ENCODE measurements around the gene LMO1.

The LMO1 gene

GRCh38 chr11:8281266-8281665, 17.6 kb upstream of the LMO1 start:
- Histone ChIP-seq H3F3A (ENCODE audit: insufficient read depth) (no peaks in the 10 kb centered on the region), H2AFZ (ENCODE audit: low read depth, low read length, severe bottlenecking) (no peak overlapping the region), H3K4me3 (ENCODE audit: insufficient read depth, low read length, poor library complexity, severe bottlenecking) (no peak overlapping the region), H3K27ac (ENCODE audit: low read depth, low read length) (no peak overlapping the region), H3K36me3 (ENCODE audit: low read length) (no peaks in the 10 kb centered on the region), H3K9me3 (ENCODE audit: insufficient read depth, low read length) (no peaks in the 10 kb centered on the region), H3K9me2 (replicated peaks; ENCODE audit: insufficient read depth, low read length) (no peaks in the 10 kb centered on the region), H3K27me3 (ENCODE audit: low read length) (no peaks in the 10 kb centered on the region), H4K20me1 (ENCODE audit: low read depth, low read length) (no peaks in the 10 kb centered on the region), H3K79me2 (ENCODE audit: insufficient read depth, low read length) (no peaks in the 10 kb centered on the region), H3K4me2 (ENCODE audit: low read depth, low read length, poor library complexity, severe bottlenecking) (no peak overlapping the region), H3K9ac (ENCODE audit: low read length) (no peak overlapping the region)
- TF ChIP-seq EZH2phosphoT487 (conservative IDR thresholded peaks at IDR 0.05; ENCODE audit: low read length) (no peak), CTCF (IDR thresholded peaks at IDR 0.05; ENCODE audit: insufficient read depth, low read length, poor library complexity, severe bottlenecking) (no peak)

- no peaks in the 10 kb centered on the region for H3K9me3 ChIP-seq (ENCODE audit: insufficient read depth, low read length)
- no peaks in the 10 kb centered on the region for H4K20me1 ChIP-seq (ENCODE audit: low read depth, low read length)
- TF ChIP-seq CTCF (IDR thresholded peaks at IDR 0.05; ENCODE audit: insufficient read depth, low read length, poor library complexity, severe bottlenecking) (no peak), EZH2phosphoT487 (conservative IDR thresholded peaks at IDR 0.05; ENCODE audit: low read length) (no peak)
- H2AFZ ChIP-seq (ENCODE audit: low read depth, low read length, severe bottlenecking) = no peak overlapping the region
- H3K4me3 ChIP-seq (ENCODE audit: insufficient read depth, low read length, poor library complexity, severe bottlenecking) = no peak overlapping the region
- H3K79me2 ChIP-seq (ENCODE audit: insufficient read depth, low read length) = no peaks in the 10 kb centered on the region
- no peak overlapping the region for H3K9ac ChIP-seq (ENCODE audit: low read length)
- no peaks in the 10 kb centered on the region for H3K36me3 ChIP-seq (ENCODE audit: low read length)
- no peak overlapping the region for H3K27ac ChIP-seq (ENCODE audit: low read depth, low read length)
- H3F3A ChIP-seq (ENCODE audit: insufficient read depth) = no peaks in the 10 kb centered on the region
- no peak overlapping the region for H3K4me2 ChIP-seq (ENCODE audit: low read depth, low read length, poor library complexity, severe bottlenecking)
- no peaks in the 10 kb centered on the region for H3K27me3 ChIP-seq (ENCODE audit: low read length)
- no peaks in the 10 kb centered on the region for H3K9me2 ChIP-seq (replicated peaks; ENCODE audit: insufficient read depth, low read length)
These were observed 14.0 kb upstream of the LMO1 start for GRCh38 chr11:8277691-8278090.

- TF ChIP-seq CTCF (IDR thresholded peaks at IDR 0.05; ENCODE audit: insufficient read depth, low read length, poor library complexity, severe bottlenecking) = no peak
- no peak for TF ChIP-seq EZH2phosphoT487 (conservative IDR thresholded peaks at IDR 0.05; ENCODE audit: low read length)
- no peaks in the 10 kb centered on the region for H4K20me1 ChIP-seq (ENCODE audit: low read depth, low read length)
- no peaks in the 10 kb centered on the region for H3K79me2 ChIP-seq (ENCODE audit: insufficient read depth, low read length)
- H3F3A ChIP-seq (ENCODE audit: insufficient read depth) = no peaks in the 10 kb centered on the region
- H3K36me3 ChIP-seq (ENCODE audit: low read length) = no peaks in the 10 kb centered on the region
- H3K4me3 ChIP-seq (ENCODE audit: insufficient read depth, low read length, poor library complexity, severe bottlenecking) = no peak overlapping the region
- no peak overlapping the region for H3K9ac ChIP-seq (ENCODE audit: low read length)
- no peak overlapping the region for H3K27ac ChIP-seq (ENCODE audit: low read depth, low read length)
- no peak overlapping the region for H2AFZ ChIP-seq (ENCODE audit: low read depth, low read length, severe bottlenecking)
- no peak overlapping the region for H3K4me2 ChIP-seq (ENCODE audit: low read depth, low read length, poor library complexity, severe bottlenecking)
- H3K27me3 ChIP-seq (ENCODE audit: low read length) = no peaks in the 10 kb centered on the region
- H3K9me3 ChIP-seq (ENCODE audit: insufficient read depth, low read length) = no peaks in the 10 kb centered on the region
- H3K9me2 ChIP-seq (replicated peaks; ENCODE audit: insufficient read depth, low read length) = no peaks in the 10 kb centered on the region
These were observed 12.8 kb upstream of the LMO1 start for GRCh38 chr11:8276528-8276927.

GRCh38 chr11:8273287-8273686, 9.6 kb upstream of the LMO1 start:
- Histone ChIP-seq H3K9ac (ENCODE audit: low read length) (no peak overlapping the region), H3K36me3 (ENCODE audit: low read length) (no peaks in the 10 kb centered on the region), H3F3A (ENCODE audit: insufficient read depth) (no peaks in the 10 kb centered on the region), H3K9me3 (ENCODE audit: insufficient read depth, low read length) (no peaks in the 10 kb centered on the region), H3K4me3 (ENCODE audit: insufficient read depth, low read length, poor library complexity, severe bottlenecking) (no peak overlapping the region), H3K27ac (ENCODE audit: low read depth, low read length) (no peak overlapping the region), H3K9me2 (replicated peaks; ENCODE audit: insufficient read depth, low read length) (no peaks in the 10 kb centered on the region), H4K20me1 (ENCODE audit: low read depth, low read length) (no peaks in the 10 kb centered on the region), H2AFZ (ENCODE audit: low read depth, low read length, severe bottlenecking) (no peak overlapping the region), H3K79me2 (ENCODE audit: insufficient read depth, low read length) (no peaks in the 10 kb centered on the region), H3K27me3 (ENCODE audit: low read length) (no peaks in the 10 kb centered on the region), H3K4me2 (ENCODE audit: low read depth, low read length, poor library complexity, severe bottlenecking) (no peak overlapping the region)
- TF ChIP-seq EZH2phosphoT487 (conservative IDR thresholded peaks at IDR 0.05; ENCODE audit: low read length) (no peak), CTCF (IDR thresholded peaks at IDR 0.05; ENCODE audit: insufficient read depth, low read length, poor library complexity, severe bottlenecking) (no peak)
